OCI-LY1 (cell line): ENCODE results near the gene INTS14.

Experiments
- H2AFZ ChIP-seq: fragments of 200-600 bp; sonication (generic), shearing (Covaris generic); 2 replicates; pipeline ENCODE4 v1.6.0; 2014; ENCODE audit warnings: antibody characterized with exemption, mild to moderate bottlenecking, low read length
- H3F3A ChIP-seq: fragments of 200-600 bp; sonication (generic), shearing (Covaris generic); 2 replicates; pipeline ENCODE4 v1.6.0; 2014; ENCODE audit warnings: mild to moderate bottlenecking, antibody characterized with exemption, low read length, moderate library complexity; ENCODE audit not compliant: insufficient read depth
- H3K27ac ChIP-seq: fragments of 200-600 bp; sonication (generic); 2 replicates; pipeline ENCODE4 v1.5.1; 2014; ENCODE audit warnings: low read length, mixed run types, mild to moderate bottlenecking, low read depth; ENCODE audit not compliant: poor library complexity, severe bottlenecking
- H3K27me3 ChIP-seq: fragments of 200-600 bp; sonication (generic); 2 replicates; pipeline ENCODE4 v1.6.0; 2014; ENCODE audit warnings: antibody characterized with exemption, mild to moderate bottlenecking, low read length, moderate library complexity; ENCODE audit not compliant: insufficient read depth
- H3K36me3 ChIP-seq: fragments of 200-600 bp; sonication (generic); 2 replicates; pipeline ENCODE4 v1.6.1; 2014; ENCODE audit warnings: mild to moderate bottlenecking, antibody characterized with exemption, low read length, moderate library complexity, mixed read lengths; ENCODE audit not compliant: insufficient read depth
- H3K4me1 ChIP-seq: fragments of 200-600 bp; sonication (generic); 2 replicates; pipeline ENCODE4 v1.5.1; 2014; ENCODE audit warnings: mild to moderate bottlenecking, low read length, moderate library complexity; ENCODE audit not compliant: insufficient read depth, severe bottlenecking
- H3K4me2 ChIP-seq: fragments of 200-600 bp; sonication (generic), shearing (Covaris generic); 2 replicates; pipeline ENCODE4 v1.6.1; 2014; ENCODE audit warnings: low read length
- H3K4me3 ChIP-seq: fragments of 200-600 bp; sonication (generic); 2 replicates; pipeline ENCODE4 v1.5.1; 2014; ENCODE audit warnings: low read length, low read depth, mild to moderate bottlenecking, mixed read lengths; ENCODE audit not compliant: poor library complexity, severe bottlenecking
- H3K79me2 ChIP-seq: fragments of 200-600 bp; shearing (Covaris generic); 2 replicates; pipeline ENCODE4 v1.6.1; 2016; ENCODE audit warnings: mixed run types, low read length, mixed read lengths; ENCODE audit not compliant: insufficient read depth
- H3K9ac ChIP-seq: fragments of 200-600 bp; sonication (generic), shearing (Covaris generic); 2 replicates; pipeline ENCODE4 v1.6.1; 2014; ENCODE audit warnings: mild to moderate bottlenecking, low read length, mixed read lengths
- H3K9me2 ChIP-seq: fragments of 200-600 bp; sonication (generic), shearing (Covaris generic); 2 replicates; pipeline ENCODE4 v1.6.1; 2014; ENCODE audit warnings: low read depth, mild to moderate bottlenecking, low read length, mixed read lengths
- H3K9me3 ChIP-seq: fragments of 200-600 bp; shearing (Covaris generic); 2 replicates; pipeline ENCODE4 v1.6.1; 2014; ENCODE audit warnings: low read length, mixed read lengths
- H4K20me1 ChIP-seq: fragments of 200-600 bp; sonication (generic), shearing (Covaris generic); 2 replicates; pipeline ENCODE4 v1.6.0; 2016; ENCODE audit warnings: mild to moderate bottlenecking, low read length; ENCODE audit not compliant: insufficient read depth
- EZH2 ChIP-seq: fragments of 200-600 bp; sonication (generic), shearing (Covaris generic); IDR thresholded peaks from 2 replicates; pipeline ENCODE4 v1.8.0; 2017; ENCODE audit warnings: borderline replicate concordance, mixed run types, mild to moderate bottlenecking, antibody characterized with exemption, low read length, moderate library complexity, mixed read lengths
- TF ChIP-seq, protein P1 (sequence below): fragments of 200-600 bp; sonication (generic), shearing (Covaris generic); IDR thresholded peaks from 2 replicates; pipeline ENCODE4 v1.5.1; 2017; ENCODE audit warnings: mild to moderate bottlenecking, antibody characterized with exemption, low read length, moderate library complexity, mixed read lengths

Gene INTS14

GRCh38 chr15:65651831-65652749 is 41.2 kb upstream of the INTS14 start:
- Histone ChIP-seq H3K27me3 (no peaks in the 10 kb centered on the region), H3K27ac (no peak overlapping the region), H3K4me3 (no peak overlapping the region), H3F3A (no peaks in the 10 kb centered on the region), H4K20me1 (no peaks in the 10 kb centered on the region), H2AFZ (no peak overlapping the region), H3K9me2 (no peaks in the 10 kb centered on the region), H3K4me2 (no peak overlapping the region), H3K79me2 (no peaks in the 10 kb centered on the region), H3K9ac (no peak overlapping the region), H3K36me3 (peaks cover 34% of the 10 kb centered on the region; the same call in 1 of the 2 replicates), H3K4me1 (no peaks in the 10 kb centered on the region), H3K9me3 (no peaks in the 10 kb centered on the region)
- no peak for TF ChIP-seq EZH2
- TF ChIP-seq, protein P1, sequence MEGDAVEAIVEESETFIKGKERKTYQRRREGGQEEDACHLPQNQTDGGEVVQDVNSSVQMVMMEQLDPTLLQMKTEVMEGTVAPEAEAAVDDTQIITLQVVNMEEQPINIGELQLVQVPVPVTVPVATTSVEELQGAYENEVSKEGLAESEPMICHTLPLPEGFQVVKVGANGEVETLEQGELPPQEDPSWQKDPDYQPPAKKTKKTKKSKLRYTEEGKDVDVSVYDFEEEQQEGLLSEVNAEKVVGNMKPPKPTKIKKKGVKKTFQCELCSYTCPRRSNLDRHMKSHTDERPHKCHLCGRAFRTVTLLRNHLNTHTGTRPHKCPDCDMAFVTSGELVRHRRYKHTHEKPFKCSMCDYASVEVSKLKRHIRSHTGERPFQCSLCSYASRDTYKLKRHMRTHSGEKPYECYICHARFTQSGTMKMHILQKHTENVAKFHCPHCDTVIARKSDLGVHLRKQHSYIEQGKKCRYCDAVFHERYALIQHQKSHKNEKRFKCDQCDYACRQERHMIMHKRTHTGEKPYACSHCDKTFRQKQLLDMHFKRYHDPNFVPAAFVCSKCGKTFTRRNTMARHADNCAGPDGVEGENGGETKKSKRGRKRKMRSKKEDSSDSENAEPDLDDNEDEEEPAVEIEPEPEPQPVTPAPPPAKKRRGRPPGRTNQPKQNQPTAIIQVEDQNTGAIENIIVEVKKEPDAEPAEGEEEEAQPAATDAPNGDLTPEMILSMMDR: no peak

GRCh38 chr15:65651042-65651322 is 40.1 kb upstream of the INTS14 start:
- H3K4me1 ChIP-seq: no peaks in the 10 kb centered on the region
- H3K79me2 ChIP-seq: no peaks in the 10 kb centered on the region
- no peak for TF ChIP-seq EZH2
- TF ChIP-seq, protein P1: no peak
- no peak overlapping the region for H3K9ac ChIP-seq
- H3K27ac ChIP-seq: no peak overlapping the region
- H2AFZ ChIP-seq: no peak overlapping the region
- H3K4me3 ChIP-seq: no peak overlapping the region
- no peaks in the 10 kb centered on the region for H3K27me3 ChIP-seq
- H3K36me3 ChIP-seq: peaks cover 24% of the 10 kb centered on the region; the same call in 1 of the 2 replicates
- H3F3A ChIP-seq: no peaks in the 10 kb centered on the region
- no peaks in the 10 kb centered on the region for H3K9me2 ChIP-seq
- no peaks in the 10 kb centered on the region for H4K20me1 ChIP-seq
- no peak overlapping the region for H3K4me2 ChIP-seq
- H3K9me3 ChIP-seq: no peaks in the 10 kb centered on the region

DNA sequence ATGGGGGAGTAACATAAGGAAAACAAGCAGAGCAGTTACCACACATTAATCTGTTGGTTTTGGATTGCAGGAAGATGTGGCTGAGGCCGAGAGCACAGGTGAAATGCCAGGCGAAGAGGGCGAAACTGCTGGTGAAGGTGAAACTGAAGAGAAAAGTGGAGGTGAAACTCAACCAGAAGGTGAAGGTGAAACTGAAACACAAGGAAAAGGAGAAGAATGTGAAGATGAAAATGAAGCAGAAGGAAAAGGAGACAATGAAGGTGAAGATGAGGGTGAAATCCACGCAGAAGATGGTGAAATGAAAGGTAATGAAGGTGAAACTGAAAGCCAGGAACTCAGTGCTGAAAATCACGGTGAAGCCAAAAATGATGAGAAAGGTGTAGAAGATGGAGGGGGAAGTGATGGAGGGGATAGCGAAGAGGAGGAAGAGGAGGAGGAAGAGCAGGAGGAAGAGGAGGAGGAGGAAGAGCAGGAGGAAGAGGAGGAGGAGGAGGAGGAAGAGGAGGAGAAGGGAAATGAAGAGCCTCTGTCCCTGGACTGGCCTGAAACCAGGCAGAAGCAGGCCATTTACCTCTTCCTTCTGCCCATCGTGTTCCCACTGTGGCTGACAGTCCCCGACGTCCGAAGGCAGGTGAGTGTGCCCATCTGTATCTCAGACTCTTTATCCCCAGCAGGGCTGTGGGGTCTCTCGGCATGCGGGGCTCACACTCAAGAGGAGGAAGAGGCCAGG is 39.5 kb upstream of the INTS14 start:
- Histone ChIP-seq H3K27me3 (no peaks in the 10 kb centered on the region), H3K4me2 (no peak overlapping the region), H3K79me2 (no peaks in the 10 kb centered on the region), H3K36me3 (peaks cover 21% of the 10 kb centered on the region; the same call in 1 of the 2 replicates), H3K9ac (no peak overlapping the region), H4K20me1 (no peaks in the 10 kb centered on the region), H3K9me3 (no peaks in the 10 kb centered on the region), H3K4me3 (no peak overlapping the region), H3K9me2 (no peaks in the 10 kb centered on the region), H3K4me1 (no peaks in the 10 kb centered on the region), H2AFZ (no peak overlapping the region), H3K27ac (no peak overlapping the region), H3F3A (no peaks in the 10 kb centered on the region)
- TF ChIP-seq, protein P1: no peak
- TF ChIP-seq EZH2: no peak
